Osteoblast (primary cell): Measurements from ENCODE around the gene USF3. TPM values are rescaled to one million over a fixed set of nuclear protein-coding genes. Genes with fewer than 3 reads are reported as not detected.
A peak's percentile ranks its signal among the peaks of the same experiment; 100 is the strongest.

Experiments used
- DNase-seq: peaks from one replicate; pipeline ENCODE4 v3.0.0; 2011; ENCODE audit warnings: low spot score, mixed read lengths; ENCODE audit not compliant: insufficient read length; ENCODE audit errors: missing footprints
- H2AFZ ChIP-seq: 2 replicates; pipeline ENCODE4 v1.6.0; 2011; ENCODE audit warnings: mild to moderate bottlenecking, low read length
- H3K27ac ChIP-seq: 2 replicates; pipeline ENCODE4 v1.5.1; 2011; ENCODE audit warnings: mild to moderate bottlenecking, low read depth, low read length, moderate library complexity
- H3K27me3 ChIP-seq: 2 replicates; pipeline ENCODE4 v1.6.0; 2012; ENCODE audit warnings: mild to moderate bottlenecking, control low read depth, inconsistent platforms, low read length, moderate library complexity; ENCODE audit not compliant: insufficient read depth
- H3K36me3 ChIP-seq: 2 replicates; pipeline ENCODE4 v1.5.1; 2011; ENCODE audit warnings: mild to moderate bottlenecking, low read length, control low read depth, moderate library complexity; ENCODE audit not compliant: insufficient read depth
- H3K4me1 ChIP-seq: 2 replicates; pipeline ENCODE4 v1.5.1; 2011; ENCODE audit warnings: mild to moderate bottlenecking, low read length, control low read depth, moderate library complexity; ENCODE audit not compliant: insufficient read depth
- H3K4me2 ChIP-seq: 2 replicates; pipeline ENCODE4 v1.6.0; 2011; ENCODE audit warnings: mild to moderate bottlenecking, low read length; ENCODE audit not compliant: insufficient read depth
- H3K4me3 ChIP-seq: fragments of 200-600 bp; sonication (generic); 3 replicates; pipeline ENCODE4 v1.5.1; 2012; ENCODE audit warnings: mild to moderate bottlenecking, low read length, inconsistent platforms; ENCODE audit not compliant: insufficient read depth
- H3K79me2 ChIP-seq: 2 replicates; pipeline ENCODE4 v1.6.0; 2012; ENCODE audit warnings: mild to moderate bottlenecking, low read length, control low read depth, inconsistent platforms; ENCODE audit not compliant: insufficient read depth
- H3K9me3 ChIP-seq: 2 replicates; pipeline ENCODE4 v1.5.1; 2011; ENCODE audit warnings: low read depth, low read length, control low read depth
- H4K20me1 ChIP-seq: 2 replicates; pipeline ENCODE4 v1.6.0; 2012; ENCODE audit warnings: mild to moderate bottlenecking, low read length, control low read depth; ENCODE audit not compliant: insufficient read depth
- CTCF ChIP-seq: IDR thresholded peaks from 2 replicates; pipeline ENCODE4 v1.5.1; 2011; ENCODE audit warnings: mild to moderate bottlenecking, low read depth, low read length, moderate library complexity; ENCODE audit errors: extremely low read depth
- total RNA-seq: library from RNA; depleted of rRNA; stranded (reverse); fragments of >200 nt; gene quantifications from 2 replicates; pipeline ENCODE4 v1.2.3, GENCODE V29; 2012

Gene USF3
- total RNA-seq, 1 donor: 10.5 TPM

GRCh38 chr3:113743006-113743630, 46.7 kb upstream of the USF3 start:
- Histone ChIP-seq H3K9me3 (no peaks in the 10 kb centered on the region), H3K36me3 (no peaks in the 10 kb centered on the region), H4K20me1 (peaks cover 43% of the 10 kb centered on the region), H3K4me1 (peaks cover 43% of the 10 kb centered on the region), H3K4me3 (peak overlapping the region; percentile 93), H3K79me2 (peaks cover 91% of the 10 kb centered on the region), H3K4me2 (peak overlapping the region; percentile 89), H3K27me3 (no peaks in the 10 kb centered on the region), H3K27ac (no peak overlapping the region), H2AFZ (no peak overlapping the region)
- peak; percentile 68 for DNase-seq
- TF ChIP-seq CTCF: no peak

- DNase-seq: no peak
- Histone ChIP-seq H3K4me1 (peaks cover 50% of the 10 kb centered on the region), H3K27ac (no peak overlapping the region), H3K9me3 (no peaks in the 10 kb centered on the region), H3K79me2 (peaks cover 94% of the 10 kb centered on the region), H3K4me2 (no peak overlapping the region), H3K27me3 (no peaks in the 10 kb centered on the region), H2AFZ (no peak overlapping the region), H3K4me3 (no peak overlapping the region), H3K36me3 (no peaks in the 10 kb centered on the region), H4K20me1 (peaks cover 56% of the 10 kb centered on the region)
- no peak for TF ChIP-seq CTCF
Measured at GRCh38 chr3:113741620-113742019, 45.2 kb upstream of the USF3 start.

GRCh38 chr3:113741086-113741485, 44.6 kb upstream of the USF3 start:
- Histone ChIP-seq H4K20me1 (peaks cover 62% of the 10 kb centered on the region), H3K27ac (no peak overlapping the region), H3K4me3 (no peak overlapping the region), H3K9me3 (no peaks in the 10 kb centered on the region), H3K36me3 (no peaks in the 10 kb centered on the region), H3K79me2 (peaks cover 99% of the 10 kb centered on the region), H3K4me2 (no peak overlapping the region), H2AFZ (no peak overlapping the region), H3K4me1 (peaks cover 51% of the 10 kb centered on the region), H3K27me3 (no peaks in the 10 kb centered on the region)
- no peak for DNase-seq
- TF ChIP-seq CTCF: no peak

- peaks cover 27% of the 10 kb centered on the region for H3K4me1 ChIP-seq
- no peaks in the 10 kb centered on the region for H3K27me3 ChIP-seq
- H4K20me1 ChIP-seq: peaks cover 58% of the 10 kb centered on the region
- H3K36me3 ChIP-seq: no peaks in the 10 kb centered on the region
- peaks cover 98% of the 10 kb centered on the region for H3K79me2 ChIP-seq
- peak; percentile 66 for TF ChIP-seq CTCF
- DNase-seq: peak; percentile 65
- H3K4me2 ChIP-seq: peak overlapping the region; percentile 46
- no peak overlapping the region for H3K4me3 ChIP-seq
- peak overlapping the region; percentile 45 for H3K27ac ChIP-seq
- H2AFZ ChIP-seq: no peak overlapping the region
- H3K9me3 ChIP-seq: no peaks in the 10 kb centered on the region
Measured at GRCh38 chr3:113736548-113737089, 40.2 kb upstream of the USF3 start.
